HT1080 (cell line): ENCODE measurements around the gene CDC42SE2. TPM values are rescaled to one million over a fixed set of nuclear protein-coding genes. Genes with fewer than 3 reads are reported as not detected.

Source experiments
- DNase-seq: peaks from one replicate; pipeline ENCODE4 v3.0.0-alpha.2; 2015; ENCODE audit warnings: low read depth
- polyA plus RNA-seq, 2 experiments: library from polyadenylated mRNA; depleted of rRNA; stranded (reverse); fragments of >200 nt; gene quantifications; 2 replicates each; pipeline ENCODE4 v1.2.3, GENCODE V29; 2015
- total RNA-seq: library from RNA; depleted of rRNA; stranded (reverse); fragments of >200 nt; shearing (Covaris generic); gene quantifications from 2 replicates; pipeline ENCODE4 v1.2.3, GENCODE V29; 2014; rRNA removed

The CDC42SE2 gene
- total RNA-seq: 17.2 and 19.5 TPM in 2 replicates
- 16.0 and 19.9 TPM in 2 replicates for polyA plus RNA-seq (2015; cell fraction: cytosol; rRNA removed)
- 9.5 and 11.7 TPM in 2 replicates for polyA plus RNA-seq (2015; cell fraction: nucleus; rRNA removed)

GRCh38 chr5:131263648-131264450, at the start of gene CDC42SE2:
Gene CDC42SE2, plus strand, starts transcription at chr5:131264053. Its CDS starts 95,441 bp downstream, at chr5:131359494.
- DNase-seq: peak; percentile 76

- no peak for DNase-seq
Observed at GRCh38 chr5:131214609-131215227, 49.1 kb upstream of the CDC42SE2 start.

GRCh38 chr5:131217791-131218190, 46.1 kb upstream of the CDC42SE2 start:
- DNase-seq: no peak

GRCh38 chr5:131218392-131218791, 45.5 kb upstream of the CDC42SE2 start:
- no peak for DNase-seq

GRCh38 chr5:131220566-131220965, 43.3 kb upstream of the CDC42SE2 start:
- no peak for DNase-seq

- no peak for DNase-seq
Observed at GRCh38 chr5:131221008-131221703, 42.7 kb upstream of the CDC42SE2 start.

GRCh38 chr5:131221888-131222287, 42.0 kb upstream of the CDC42SE2 start:
- peak; percentile 38 for DNase-seq

GRCh38 chr5:131222731-131223130, 41.1 kb upstream of the CDC42SE2 start:
- DNase-seq: no peak

GRCh38 chr5:131223751-131224386, 40.0 kb upstream of the CDC42SE2 start:
- DNase-seq: no peak

- no peak for DNase-seq
Observed at GRCh38 chr5:131224387-131225201, 39.3 kb upstream of the CDC42SE2 start.

GRCh38 chr5:131225282-131225974, 38.4 kb upstream of the CDC42SE2 start:
- DNase-seq: no peak

GRCh38 chr5:131226899-131227298, 37.0 kb upstream of the CDC42SE2 start:
- DNase-seq: no peak

- DNase-seq: no peak
Observed at GRCh38 chr5:131228646-131229045, 35.2 kb upstream of the CDC42SE2 start.

- DNase-seq: no peak
Observed at GRCh38 chr5:131229623-131230022, 34.2 kb upstream of the CDC42SE2 start.

GRCh38 chr5:131230406-131230805, 33.4 kb upstream of the CDC42SE2 start:
- DNase-seq: no peak

- DNase-seq: no peak
Observed at GRCh38 chr5:131239686-131240085, 24.2 kb upstream of the CDC42SE2 start.

- DNase-seq: peak; percentile 94
Observed at GRCh38 chr5:131242728-131243255, 21.1 kb upstream of the CDC42SE2 start.

GRCh38 chr5:131245312-131245711, 18.5 kb upstream of the CDC42SE2 start:
- no peak for DNase-seq

- DNase-seq: no peak
Observed at GRCh38 chr5:131245948-131246347, 17.9 kb upstream of the CDC42SE2 start.

- no peak for DNase-seq
Observed at GRCh38 chr5:131246504-131246903, 17.3 kb upstream of the CDC42SE2 start.
